ENCODE measurements around the gene TAC3.

TAC3 gene

DNA sequence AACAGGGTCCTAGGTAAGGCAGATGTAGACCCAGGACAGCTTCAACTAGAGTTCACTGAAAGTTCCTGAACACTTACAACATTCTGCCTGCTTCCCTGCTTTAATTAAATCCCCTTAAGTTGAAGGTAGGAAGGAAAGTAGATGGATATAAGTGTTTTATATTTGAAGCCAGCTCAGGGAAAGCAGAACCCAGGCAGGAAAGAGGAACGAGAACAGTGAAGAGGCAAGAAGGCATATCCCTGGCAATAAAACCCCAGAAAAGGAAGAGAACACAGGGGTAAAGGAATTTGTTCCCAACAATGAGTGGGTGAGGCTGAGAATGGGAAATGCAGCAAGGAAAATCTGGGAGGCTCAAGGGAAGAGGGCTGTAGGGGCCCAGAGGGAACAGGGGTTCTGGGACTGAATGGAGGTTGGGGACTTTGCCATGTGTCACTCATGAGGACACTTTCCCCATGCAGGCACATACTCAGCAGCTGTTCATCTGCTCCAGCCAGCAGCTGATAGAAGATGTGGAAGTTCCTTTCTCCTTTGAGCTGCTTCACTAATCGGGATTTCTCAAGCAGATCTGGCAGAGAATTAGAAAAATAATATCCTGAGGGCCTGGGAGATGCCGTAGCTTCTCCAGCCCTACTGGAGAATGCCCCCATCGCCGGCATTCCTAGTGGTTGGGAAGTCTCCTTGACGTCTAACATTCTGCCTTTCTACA, 29.9 kb upstream of the TAC3 start:
- peaks cover under 1% of the 10 kb centered on the region for H3K27me3 ChIP-seq (ENCODE audit: insufficient read depth, insufficient read length)

GRCh38 chr12:57044889-57045288, 28.6 kb upstream of the TAC3 start:
- no peak for DNase-seq (ENCODE audit: low read depth, low spot score)
- TF ChIP-seq YY1 (IDR thresholded peaks at IDR 0.05; ENCODE audit: insufficient read depth, insufficient read length) (no peak), ZNF274 (IDR thresholded peaks at IDR 0.05; ENCODE audit: low read depth, low read length) (no peak), SUZ12 (IDR thresholded peaks at IDR 0.05; ENCODE audit: extremely low read depth, insufficient read depth, insufficient read length) (no peak)
- peaks cover 5% of the 10 kb centered on the region for H3K27me3 ChIP-seq (ENCODE audit: insufficient read depth, insufficient read length)
- H3K36me3 ChIP-seq (ENCODE audit: insufficient read depth, insufficient read length, low read length) = no peaks in the 10 kb centered on the region
- H3K9ac ChIP-seq (ENCODE audit: insufficient read length, low read depth) = no peak overlapping the region
- no peaks in the 10 kb centered on the region for H3K4me1 ChIP-seq (ENCODE audit: insufficient read depth, insufficient read length)
- no peak overlapping the region for H3K4me3 ChIP-seq (ENCODE audit: insufficient read length, low read depth)
- H3K9me3 ChIP-seq (ENCODE audit: insufficient read depth, low read length) = no peaks in the 10 kb centered on the region

More for the DNA sequence above, 29.9 kb upstream of the TAC3 start:
- no peak for DNase-seq (ENCODE audit: low read depth, low spot score)
- no peak overlapping the region for H3K4me3 ChIP-seq (ENCODE audit: insufficient read length, low read depth)
- H3K9ac ChIP-seq (ENCODE audit: insufficient read length, low read depth) = no peak overlapping the region
- H3K4me1 ChIP-seq (ENCODE audit: insufficient read depth, insufficient read length) = no peaks in the 10 kb centered on the region
- no peaks in the 10 kb centered on the region for H3K9me3 ChIP-seq (ENCODE audit: insufficient read depth, low read length)
- TF ChIP-seq YY1 (IDR thresholded peaks at IDR 0.05; ENCODE audit: insufficient read depth, insufficient read length) = no peak
- no peak for TF ChIP-seq SUZ12 (IDR thresholded peaks at IDR 0.05; ENCODE audit: extremely low read depth, insufficient read depth, insufficient read length)
- TF ChIP-seq ZNF274 (IDR thresholded peaks at IDR 0.05; ENCODE audit: low read depth, low read length) = no peak
- H3K36me3 ChIP-seq (ENCODE audit: insufficient read depth, insufficient read length, low read length) = no peaks in the 10 kb centered on the region

- no peak for DNase-seq (ENCODE audit: low read depth, low spot score)
- H3K36me3 ChIP-seq (ENCODE audit: insufficient read depth, insufficient read length, low read length) = no peaks in the 10 kb centered on the region
Observed at GRCh38 chr12:57044468-57044867, 28.1 kb upstream of the TAC3 start.

GRCh38 chr12:57042695-57043094, 26.4 kb upstream of the TAC3 start:
- DNase-seq (ENCODE audit: low read depth, low spot score) = no peak
- Histone ChIP-seq H3K36me3 (ENCODE audit: insufficient read depth, insufficient read length, low read length) (no peaks in the 10 kb centered on the region), H3K4me3 (ENCODE audit: insufficient read length, low read depth) (no peak overlapping the region), H3K9ac (ENCODE audit: insufficient read length, low read depth) (no peak overlapping the region), H3K4me1 (ENCODE audit: insufficient read depth, insufficient read length) (no peaks in the 10 kb centered on the region), H3K9me3 (ENCODE audit: insufficient read depth, low read length) (no peaks in the 10 kb centered on the region), H3K27me3 (ENCODE audit: insufficient read depth, insufficient read length) (peaks cover 5% of the 10 kb centered on the region)
- TF ChIP-seq ZNF274 (IDR thresholded peaks at IDR 0.05; ENCODE audit: low read depth, low read length) = no peak
- no peak for TF ChIP-seq YY1 (IDR thresholded peaks at IDR 0.05; ENCODE audit: insufficient read depth, insufficient read length)
- no peak for TF ChIP-seq SUZ12 (IDR thresholded peaks at IDR 0.05; ENCODE audit: extremely low read depth, insufficient read depth, insufficient read length)

More at GRCh38 chr12:57044468-57044867, 28.1 kb upstream of the TAC3 start:
- no peak for TF ChIP-seq SUZ12 (IDR thresholded peaks at IDR 0.05; ENCODE audit: extremely low read depth, insufficient read depth, insufficient read length)
- no peak for TF ChIP-seq ZNF274 (IDR thresholded peaks at IDR 0.05; ENCODE audit: low read depth, low read length)
- no peak overlapping the region for H3K4me3 ChIP-seq (ENCODE audit: insufficient read length, low read depth)
- H3K9ac ChIP-seq (ENCODE audit: insufficient read length, low read depth) = no peak overlapping the region
- peaks cover 5% of the 10 kb centered on the region for H3K27me3 ChIP-seq (ENCODE audit: insufficient read depth, insufficient read length)
- H3K9me3 ChIP-seq (ENCODE audit: insufficient read depth, low read length) = no peaks in the 10 kb centered on the region
- H3K4me1 ChIP-seq (ENCODE audit: insufficient read depth, insufficient read length) = no peaks in the 10 kb centered on the region

DNA sequence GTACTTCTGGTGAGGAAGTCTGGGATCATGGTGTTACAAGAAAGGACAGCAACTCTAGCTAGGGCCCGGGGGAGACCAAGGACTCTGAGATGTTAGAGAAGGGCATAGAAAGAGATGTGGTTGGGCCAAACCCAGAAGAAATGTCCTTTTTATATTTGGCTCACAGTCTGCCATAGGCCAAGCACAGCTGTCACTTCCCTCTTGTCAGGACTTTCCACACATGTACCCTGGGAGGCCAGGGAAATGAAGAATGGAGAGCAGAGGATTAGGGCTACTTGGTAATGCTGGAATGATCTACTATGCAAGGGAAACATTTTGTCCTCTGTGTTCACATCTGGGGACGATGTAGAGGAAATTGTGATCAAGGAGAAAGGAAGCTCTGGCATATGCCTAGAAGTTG, 24.4 kb upstream of the TAC3 start:
- H3K4me1 ChIP-seq (ENCODE audit: insufficient read depth, insufficient read length) = no peaks in the 10 kb centered on the region
- no peak overlapping the region for H3K4me3 ChIP-seq (ENCODE audit: insufficient read length, low read depth)
- H3K9me3 ChIP-seq (ENCODE audit: insufficient read depth, low read length) = no peaks in the 10 kb centered on the region
- no peaks in the 10 kb centered on the region for H3K36me3 ChIP-seq (ENCODE audit: insufficient read depth, insufficient read length, low read length)
- H3K9ac ChIP-seq (ENCODE audit: insufficient read length, low read depth) = no peak overlapping the region
- DNase-seq (ENCODE audit: low read depth, low spot score) = no peak
- H3K27me3 ChIP-seq (ENCODE audit: insufficient read depth, insufficient read length) = peaks cover 5% of the 10 kb centered on the region
- TF ChIP-seq YY1 (IDR thresholded peaks at IDR 0.05; ENCODE audit: insufficient read depth, insufficient read length) = no peak
- no peak for TF ChIP-seq SUZ12 (IDR thresholded peaks at IDR 0.05; ENCODE audit: extremely low read depth, insufficient read depth, insufficient read length)
- TF ChIP-seq ZNF274 (IDR thresholded peaks at IDR 0.05; ENCODE audit: low read depth, low read length) = no peak

DNA sequence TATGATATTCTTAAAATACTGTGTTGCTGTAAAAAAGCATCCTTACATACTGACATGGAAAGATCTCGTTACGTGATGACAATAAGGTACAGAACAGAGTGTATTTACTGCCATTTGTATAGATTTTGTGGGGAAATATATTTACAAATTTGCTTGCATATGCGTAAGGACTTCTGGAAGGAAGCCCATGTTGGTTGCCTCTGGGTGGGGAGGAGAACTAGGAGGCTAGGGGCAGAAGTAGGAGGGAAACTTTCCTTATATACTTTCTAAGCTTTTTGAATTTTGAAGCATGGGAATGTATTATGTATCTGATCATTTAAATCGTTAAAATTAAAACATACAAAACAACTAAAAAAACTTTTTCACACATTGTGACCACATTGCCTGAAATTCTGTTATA, 23.9 kb upstream of the TAC3 start:
- no peak for DNase-seq (ENCODE audit: low read depth, low spot score)
- Histone ChIP-seq H3K4me3 (ENCODE audit: insufficient read length, low read depth) (no peak overlapping the region), H3K36me3 (ENCODE audit: insufficient read depth, insufficient read length, low read length) (no peaks in the 10 kb centered on the region), H3K9ac (ENCODE audit: insufficient read length, low read depth) (no peak overlapping the region), H3K9me3 (ENCODE audit: insufficient read depth, low read length) (no peaks in the 10 kb centered on the region), H3K27me3 (ENCODE audit: insufficient read depth, insufficient read length) (peaks cover 5% of the 10 kb centered on the region), H3K4me1 (ENCODE audit: insufficient read depth, insufficient read length) (no peaks in the 10 kb centered on the region)
- TF ChIP-seq YY1 (IDR thresholded peaks at IDR 0.05; ENCODE audit: insufficient read depth, insufficient read length) = no peak
- no peak for TF ChIP-seq ZNF274 (IDR thresholded peaks at IDR 0.05; ENCODE audit: low read depth, low read length)
- TF ChIP-seq SUZ12 (IDR thresholded peaks at IDR 0.05; ENCODE audit: extremely low read depth, insufficient read depth, insufficient read length) = no peak

GRCh38 chr12:57039016-57039798, 22.9 kb upstream of the TAC3 start:
- H3K9ac ChIP-seq (ENCODE audit: insufficient read length, low read depth) = no peak overlapping the region
- DNase-seq (ENCODE audit: low read depth, low spot score) = no peak

More at GRCh38 chr12:57039016-57039798, 22.9 kb upstream of the TAC3 start:
- Histone ChIP-seq H3K9me3 (ENCODE audit: insufficient read depth, low read length) (no peaks in the 10 kb centered on the region), H3K36me3 (ENCODE audit: insufficient read depth, insufficient read length, low read length) (no peaks in the 10 kb centered on the region), H3K27me3 (ENCODE audit: insufficient read depth, insufficient read length) (peaks cover 5% of the 10 kb centered on the region), H3K4me3 (ENCODE audit: insufficient read length, low read depth) (no peak overlapping the region), H3K4me1 (ENCODE audit: insufficient read depth, insufficient read length) (peaks cover 2% of the 10 kb centered on the region)
- TF ChIP-seq ZNF274 (IDR thresholded peaks at IDR 0.05; ENCODE audit: low read depth, low read length) (no peak), SUZ12 (IDR thresholded peaks at IDR 0.05; ENCODE audit: extremely low read depth, insufficient read depth, insufficient read length) (no peak), YY1 (IDR thresholded peaks at IDR 0.05; ENCODE audit: insufficient read depth, insufficient read length) (no peak)

All from NT2/D1 (cell line).